HepG2 (cell line): ENCODE data around the gene IFITM10. TPM values are rescaled to one million over a fixed set of nuclear protein-coding genes. Genes with fewer than 3 reads are reported as not detected.

Source experiments
- AGO2 ChIP-seq: fragments of 200-400 bp; formaldehyde crosslinking; optimal IDR thresholded peaks from 2 replicates; pipeline ENCODE3; 2017; ENCODE audit warnings: mild to moderate bottlenecking, low read depth, low read length, moderate library complexity
- ATF1 ChIP-seq: IDR thresholded peaks from 2 replicates; pipeline ENCODE4 v1.6.1; 2016; ENCODE audit warnings: mild to moderate bottlenecking, control low read depth
- CAMTA2 ChIP-seq: sonication (generic); formaldehyde crosslinking; IDR thresholded peaks from 2 replicates; pipeline ENCODE4 v1.4.0; 2020; ENCODE audit warnings: mild to moderate bottlenecking, missing genetic modification reagents, borderline replicate concordance
- MAF1 ChIP-seq: sonication (generic); formaldehyde crosslinking; IDR thresholded peaks from 2 replicates; pipeline ENCODE4 v1.5.0; 2020; ENCODE audit warnings: missing genetic modification reagents, borderline replicate concordance
- MED1 ChIP-seq: sonication (generic); formaldehyde crosslinking; IDR thresholded peaks from 2 replicates; pipeline ENCODE4 v1.4.0; 2020; ENCODE audit warnings: missing genetic modification reagents
- MIER2 ChIP-seq: IDR thresholded peaks from 2 replicates; pipeline ENCODE4 v1.6.1; 2016; ENCODE audit warnings: missing biosample characterization, missing genetic modification reagents
- PRDM10 ChIP-seq: sonication (generic); formaldehyde crosslinking; IDR thresholded peaks from 2 replicates; pipeline ENCODE4 v1.4.0; 2020; ENCODE audit warnings: low read depth, missing genetic modification reagents
- PRDM4 ChIP-seq: sonication (generic); formaldehyde crosslinking; IDR thresholded peaks from 2 replicates; pipeline ENCODE4 v1.9.0; 2021; ENCODE audit warnings: missing genetic modification reagents, borderline replicate concordance
- RNF219 ChIP-seq: sonication (generic); formaldehyde crosslinking; IDR thresholded peaks from 2 replicates; pipeline ENCODE4 v1.5.0; 2020; ENCODE audit warnings: mild to moderate bottlenecking, missing genetic modification reagents
- SNAPC2 ChIP-seq: sonication (generic); formaldehyde crosslinking; IDR thresholded peaks from 2 replicates; pipeline ENCODE4 v1.8.1; 2022; ENCODE audit warnings: mild to moderate bottlenecking, missing genetic modification reagents
- ZBTB21 ChIP-seq: sonication (generic); formaldehyde crosslinking; IDR thresholded peaks from 2 replicates; pipeline ENCODE4 v1.4.0; 2020; ENCODE audit warnings: missing genetic modification reagents
- ZGPAT ChIP-seq: IDR thresholded peaks from 2 replicates; pipeline ENCODE4 v1.6.1; 2016; ENCODE audit warnings: mild to moderate bottlenecking
- ZNF281 ChIP-seq: sonication (generic); formaldehyde crosslinking; IDR thresholded peaks from 2 replicates; pipeline ENCODE4 v1.4.0; 2020; ENCODE audit warnings: missing genetic modification reagents, borderline replicate concordance
- ZNF343 ChIP-seq: sonication (generic); formaldehyde crosslinking; IDR thresholded peaks from 2 replicates; pipeline ENCODE4 v1.4.0; 2020; ENCODE audit warnings: mild to moderate bottlenecking, missing genetic modification reagents
- polyA plus RNA-seq, 8 experiments: library from polyadenylated mRNA; depleted of rRNA in 3 of 8; stranded (reverse) in 7 of 8; unstranded in 1 of 8; fragments of >200 nt; fragmentation: Illumina TruSeq in 4 of 8; extraction: Trizol in 4 of 8; gene quantifications; 2 replicates each; pipeline versions ENCODE4 v1.2.1 to v1.2.3, GENCODE V29; 2011 to 2016; ENCODE audit warnings: low read depth in 4 of 8, missing spikeins in 1 of 8, mixed read lengths in 1 of 8; ENCODE audit not compliant: insufficient read depth in 1 of 8
- total RNA-seq, 5 experiments: library from RNA; depleted of rRNA; stranded (reverse); fragments of >200 nt; fragmentation: Illumina TruSeq; extraction: Trizol; gene quantifications; 2 replicates each; pipeline ENCODE4 v1.2.3, GENCODE V29; 2016; ENCODE audit warnings: low read depth in 1 of 5

The IFITM10 gene
- total and polyA plus RNA-seq, 2 of the 13 experiments (the other 11 are each of a cell fraction or from before 2014, with no cell fraction given), result 0.09 to 0.13 TPM

- TF ChIP-seq ZNF281 (CRISPR knock-in tag), result peak; percentile 85; the same call in 1 of the 2 replicates
- peak; percentile 89; the same call in 1 of the 2 replicates for TF ChIP-seq SNAPC2 (CRISPR knock-in tag)
- no peak for TF ChIP-seq ZNF343 (CRISPR knock-in tag)
- peak; percentile 41; the same call in 1 of the 2 replicates for TF ChIP-seq PRDM4 (CRISPR knock-in tag)
- peak; percentile 76 for TF ChIP-seq ATF1
- peak; percentile 100 for TF ChIP-seq MED1 (CRISPR knock-in tag)
- peak; percentile 43; the same call in 1 of the 2 replicates for TF ChIP-seq MIER2 (CRISPR knock-in tag)
- TF ChIP-seq ZGPAT (CRISPR knock-in tag), result peak; percentile 98
- no peak for TF ChIP-seq MAF1 (CRISPR knock-in tag)
- TF ChIP-seq RNF219, result peak; percentile 88; the same call in 1 of the 2 replicates
- TF ChIP-seq CAMTA2 (CRISPR knock-in tag), result no peak
- no peak for TF ChIP-seq AGO2
- no peak; the same call in 1 of the 2 replicates for TF ChIP-seq PRDM10 (CRISPR knock-in tag)
- TF ChIP-seq ZBTB21 (CRISPR knock-in tag), result no peak
Observed at GRCh38 chr11:1691026-1691877, 59.1 kb downstream of the IFITM10 start (continued).
